IMR-90 (cell line): ENCODE results near the gene CAV2. TPM values are rescaled to one million over a fixed set of nuclear protein-coding genes. Genes with fewer than 3 reads are reported as not detected.

Experiments used
- ATAC-seq: fragments of 200-7000 bp; cut with Tn5 transposase; 2 replicates; pipeline ENCODE4 v1.9.1; 2020; ENCODE audit warnings: low read depth, mild to moderate bottlenecking, moderate library complexity
- BruUV-seq: library from RNA; stranded (reverse); fragments of 400-500 nt; replicated peaks from 2 replicates; lab custom pipeline; 2021; lab: Mats Ljungman, UMichigan
- CTCF ChIA-PET: fragments of 300-600 bp; formaldehyde crosslinking; extraction: SDS; loops from one replicate; lab custom pipeline; 2021; ENCODE audit warnings: antibody characterized with exemption; lab: Yijun Ruan, JAX
- POLR2A ChIA-PET: fragments of 300-600 bp; sonication (Branson Sonifier 250); formaldehyde crosslinking; loops from one replicate; lab custom pipeline; 2022; ENCODE audit warnings: antibody characterized with exemption; ENCODE audit not compliant: unreplicated experiment; lab: Charles Lee
- DNase-seq: peaks from one replicate; pipeline ENCODE4 v3.0.0; 2013
- H2AFZ ChIP-seq: replicated peaks from 2 replicates; pipeline ENCODE3; 2013; ENCODE audit warnings: low read length, mild to moderate bottlenecking; ENCODE audit not compliant: poor library complexity
- H2AK5ac ChIP-seq: 2 replicates; pipeline ENCODE4 v1.6.1; 2013; ENCODE audit warnings: low read depth, low read length, inconsistent platforms
- H2AK9ac ChIP-seq: replicated peaks from 2 replicates; pipeline ENCODE3; 2013; ENCODE audit warnings: mild to moderate bottlenecking, low read depth, low read length, moderate library complexity; ENCODE audit not compliant: poor library complexity
- H2BK120ac ChIP-seq: 2 replicates; pipeline ENCODE4 v1.6.1; 2013; ENCODE audit warnings: low read depth, low read length, inconsistent platforms
- H2BK15ac ChIP-seq: 3 replicates; pipeline ENCODE4 v1.6.1; 2013; ENCODE audit warnings: low read depth, low read length, inconsistent platforms
- H2BK20ac ChIP-seq: 2 replicates; pipeline ENCODE4 v1.6.1; 2013; ENCODE audit warnings: low read depth, mild to moderate bottlenecking, inconsistent platforms, low read length, moderate library complexity
- H2BK5ac ChIP-seq: 2 replicates; pipeline ENCODE4 v1.6.1; 2013; ENCODE audit warnings: mild to moderate bottlenecking, low read depth, low read length, inconsistent platforms; ENCODE audit not compliant: poor library complexity, severe bottlenecking
- H3K14ac ChIP-seq: replicated peaks from 2 replicates; pipeline ENCODE4 v1.6.1; 2013; ENCODE audit warnings: low read depth, low read length, inconsistent platforms
- H3K18ac ChIP-seq: 2 replicates; pipeline ENCODE4 v1.6.1; 2013; ENCODE audit warnings: low read depth, low read length, control low read depth
- H3K23ac ChIP-seq: 2 replicates; pipeline ENCODE4 v1.6.1; 2013; ENCODE audit warnings: low read depth, low read length, inconsistent platforms
- H3K27ac ChIP-seq: 2 replicates; pipeline ENCODE4 v1.5.1; 2013; ENCODE audit warnings: mild to moderate bottlenecking, control low read depth, low read length; ENCODE audit not compliant: insufficient read depth
- H3K27me3 ChIP-seq: 2 replicates; pipeline ENCODE4 v1.6.1; 2013; ENCODE audit warnings: low read length; ENCODE audit not compliant: control insufficient read depth, insufficient read depth
- H3K36me3 ChIP-seq: 2 replicates; pipeline ENCODE4 v1.6.1; 2013; ENCODE audit warnings: low read length, mixed read lengths; ENCODE audit not compliant: control insufficient read depth, insufficient read depth
- H3K4ac ChIP-seq: 2 replicates; pipeline ENCODE4 v1.6.1; 2013; ENCODE audit warnings: low read depth, low read length, inconsistent platforms
- H3K4me1 ChIP-seq: 2 replicates; pipeline ENCODE4 v1.6.1; 2013; ENCODE audit warnings: low read length, mixed read lengths; ENCODE audit not compliant: control insufficient read depth, insufficient read depth
- H3K4me2 ChIP-seq: 2 replicates; pipeline ENCODE4 v1.6.1; 2013; ENCODE audit warnings: low read depth, mild to moderate bottlenecking, control low read depth, low read length, moderate library complexity
- H3K4me3 ChIP-seq: 2 replicates; pipeline ENCODE4 v1.5.1; 2013; ENCODE audit warnings: low read depth, mild to moderate bottlenecking, control low read depth, low read length, moderate library complexity; ENCODE audit not compliant: insufficient read depth
- H3K56ac ChIP-seq: 2 replicates; pipeline ENCODE4 v1.6.1; 2013; ENCODE audit warnings: low read length, inconsistent platforms; ENCODE audit not compliant: insufficient read depth; ENCODE audit errors: extremely low read depth
- H3K79me1 ChIP-seq, 2 experiments: 2 replicates each; pipeline ENCODE4 v1.6.1; 2013; ENCODE audit warnings: low read length in 2 of 2, inconsistent platforms in 1 of 2, low read depth in 1 of 2
- H3K9ac ChIP-seq: 2 replicates; pipeline ENCODE4 v1.6.1; 2013; ENCODE audit warnings: low read depth, low read length, control low read depth
- H3K9me1 ChIP-seq: 2 replicates; pipeline ENCODE4 v1.6.1; 2013; ENCODE audit warnings: low read length, inconsistent platforms; ENCODE audit not compliant: insufficient read depth
- H3K9me3 ChIP-seq: 2 replicates; pipeline ENCODE4 v1.6.1; 2013; ENCODE audit warnings: low read length; ENCODE audit not compliant: control insufficient read depth, insufficient read depth
- H4K20me1 ChIP-seq: 2 replicates; pipeline ENCODE4 v1.6.1; 2013; ENCODE audit warnings: low read length, inconsistent platforms; ENCODE audit not compliant: insufficient read depth
- H4K5ac ChIP-seq: 2 replicates; pipeline ENCODE4 v1.6.1; 2013; ENCODE audit warnings: mild to moderate bottlenecking, low read depth, low read length, control low read depth
- H4K8ac ChIP-seq, 2 experiments: 2 replicates each; pipeline ENCODE4 v1.6.1; 2013; ENCODE audit warnings: low read depth in 2 of 2, low read length in 2 of 2, control low read depth in 1 of 2, inconsistent platforms in 1 of 2
- H4K91ac ChIP-seq: 2 replicates; pipeline ENCODE4 v1.6.1; 2013; ENCODE audit warnings: low read depth, low read length, inconsistent platforms; ENCODE audit not compliant: insufficient read depth
- CHD1 ChIP-seq: IDR thresholded peaks from 2 replicates; pipeline ENCODE4 v1.6.1; 2012; ENCODE audit warnings: low read depth, low read length, improper control_type of control experiment
- NFE2L2 ChIP-seq: fragments of 150-350 bp; IDR thresholded peaks from 2 replicates; pipeline ENCODE4 v1.6.1; 2016; ENCODE audit warnings: low read depth, mild to moderate bottlenecking, low read length
- POLR2A ChIP-seq: IDR thresholded peaks from 2 replicates; pipeline ENCODE4 v1.6.1; 2012; ENCODE audit warnings: mild to moderate bottlenecking, low read depth, low read length
- RAD21 ChIP-seq: IDR thresholded peaks from 2 replicates; pipeline ENCODE4 v1.6.1; 2012; ENCODE audit warnings: low read length, improper control_type of control experiment
- WGBS, 2 experiments: methylation state at CpG; one replicate each; pipeline versions ENCODE4 v1.1.5 to v1.1.7; 2013; ENCODE audit warnings: missing lambda C conversion rate in 2 of 2; ENCODE audit not compliant: insufficient read length in 1 of 2; ENCODE audit errors: extremely low coverage in 2 of 2; 5-methylcytosine and 5-hydroxymethylcytosine counted together
- dilution Hi-C: fragments of 300-500 bp; cut with HindIII; formaldehyde crosslinking; loops from one replicate; pipeline ENCODE4 v1.14.3; 2018; ENCODE audit warnings: low sequenced_read_pairs; ENCODE audit not compliant: unreplicated experiment
- in situ Hi-C: fragments of 300-500 bp; cut with MboI; formaldehyde crosslinking; loops from 3 replicates; pipeline ENCODE4 v1.14.3; 2019; ENCODE audit warnings: low sequenced_read_pairs, inconsistent platforms, mixed read lengths
- intact Hi-C: fragments of 100-400 bp; cut with micrococcal nuclease; formaldehyde crosslinking; loops from 2 replicates; pipeline ENCODE4 v1.10.0; 2022
- polyA plus RNA-seq, 3 experiments: library from polyadenylated mRNA; depleted of rRNA; stranded (reverse); fragments of >200 nt; gene quantifications; 2 replicates each; pipeline ENCODE4 v1.2.3, GENCODE V29; 2012; ENCODE audit warnings: low replicate concordance in 1 of 3
- total RNA-seq: library from RNA; depleted of rRNA; stranded (reverse); fragments of >200 nt; gene quantifications from 2 replicates; pipeline ENCODE4 v1.2.3, GENCODE V29; 2012
- TF ChIP-seq, protein P1 (sequence below): conservative IDR thresholded peaks from 2 replicates; pipeline ENCODE4 v1.5.1; 2012; ENCODE audit warnings: mild to moderate bottlenecking, low read depth, low read length, improper control_type of control experiment

The CAV2 gene
- total and polyA plus RNA-seq, 2 of the 4 experiments (the other 2 are of a cell fraction): 199 to 265 TPM

DNA sequence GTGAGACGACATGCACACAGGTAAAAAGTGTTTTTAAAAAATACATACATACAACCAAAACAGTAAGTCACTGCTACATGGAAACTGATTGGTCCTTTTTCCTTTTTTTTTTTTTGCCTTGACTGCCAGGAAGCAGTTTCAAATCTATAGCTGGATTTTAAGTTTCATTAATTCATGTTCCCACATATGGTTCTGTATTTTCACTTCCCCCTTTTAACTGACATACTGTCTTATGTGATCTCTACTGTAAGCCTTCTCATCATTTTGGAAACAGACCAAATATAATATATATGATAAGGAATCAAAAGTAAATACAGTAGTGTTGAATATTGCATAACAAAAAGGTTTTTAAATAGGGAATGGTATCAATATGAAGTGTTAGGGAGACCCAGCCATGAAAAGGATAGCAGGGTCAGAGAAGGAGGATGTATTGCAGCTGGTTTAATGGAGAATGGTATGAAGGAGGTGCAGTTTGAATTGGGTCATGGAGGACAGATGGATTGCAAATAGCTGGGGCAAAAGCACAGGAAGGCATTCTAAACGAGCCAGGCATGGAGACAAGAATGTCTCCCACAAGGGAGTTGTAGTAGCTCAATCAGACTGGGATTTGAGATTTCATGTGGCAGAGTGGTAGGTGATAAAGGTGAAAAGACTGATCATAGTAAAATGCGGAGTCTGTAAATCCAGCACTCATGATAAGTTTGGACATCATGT is 30.7 kb downstream of the CAV2 start (continued):
- TF ChIP-seq CHD1 (no peak), POLR2A (no peak)

DNA sequence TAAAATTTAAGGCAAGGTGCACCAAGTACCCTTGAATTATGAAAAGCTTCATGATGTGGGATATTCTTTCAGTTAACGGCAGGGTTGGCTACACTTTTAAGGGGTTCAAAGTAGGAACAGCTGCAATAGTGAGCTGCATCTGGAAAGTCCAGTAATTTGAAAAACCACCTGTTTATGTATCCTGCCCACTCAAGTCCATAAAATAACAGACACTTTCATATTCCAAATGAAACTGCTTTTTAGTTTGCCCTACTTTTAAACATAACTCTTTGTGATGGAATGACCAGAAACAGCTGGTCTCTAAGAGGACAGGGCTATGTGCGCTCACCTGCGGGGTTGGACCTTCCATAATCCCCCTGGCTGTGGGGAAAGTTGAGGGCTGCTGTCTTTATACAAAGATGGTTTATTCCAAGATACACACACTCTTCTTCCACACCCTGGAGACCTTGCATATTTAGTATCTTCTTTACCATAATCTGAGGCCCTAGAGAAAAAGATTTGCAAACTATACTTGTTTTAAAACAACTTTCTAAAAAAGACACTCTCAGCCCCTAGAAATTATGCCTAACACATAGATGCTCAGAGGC is 32.7 kb downstream of the CAV2 start:
- Histone ChIP-seq H3K79me1 (peaks cover 13 to 37% of the 10 kb centered on the region in 2 experiments), H3K56ac (no peak overlapping the region), H3K9ac (no peak overlapping the region), H4K8ac (no peak overlapping the region), H2BK5ac (no peak overlapping the region), H3K23ac (peak overlapping the region; percentile 18; the same call in 1 of the 2 replicates), H3K27ac (no peak overlapping the region), H3K4me1 (peaks cover 18% of the 10 kb centered on the region), H3K18ac (no peak overlapping the region), H2BK20ac (no peak overlapping the region), H3K4ac (no peak overlapping the region), H3K36me3 (peaks cover 36% of the 10 kb centered on the region), H4K91ac (no peak overlapping the region; the same call in 1 of the 2 replicates), H4K5ac (no peak overlapping the region), H2BK120ac (no peak overlapping the region), H4K20me1 (peaks cover 47% of the 10 kb centered on the region; the same call in 1 of the 2 replicates), H3K4me3 (no peak overlapping the region), H2BK15ac (no peak overlapping the region), H2AFZ (no peak overlapping the region), H2AK5ac (no peak overlapping the region), H3K9me1 (peaks cover 17% of the 10 kb centered on the region), H2AK9ac (no peak overlapping the region), H3K4me2 (peak overlapping the region; percentile 27), H3K14ac (no peak overlapping the region), H3K9me3 (no peaks in the 10 kb centered on the region), H3K27me3 (no peaks in the 10 kb centered on the region)
- whole genome bisulfite sequencing, 2 experiments: no CpG with 5 or more reads among the region's 3 CpGs
- DNase-seq (no peak), ATAC-seq (no peak)
- dilution Hi-C loops: no loop called here
- no TSS peak for BruUV-seq
- in situ Hi-C loops: loop anchor here (10.0 kb wide), 1 partner anchor 53 kb away; no protein-coding TSS in a partner anchor
- TF ChIP-seq CHD1 (no peak), NFE2L2 (no peak), RAD21 (no peak)
- TF ChIP-seq, protein P1, sequence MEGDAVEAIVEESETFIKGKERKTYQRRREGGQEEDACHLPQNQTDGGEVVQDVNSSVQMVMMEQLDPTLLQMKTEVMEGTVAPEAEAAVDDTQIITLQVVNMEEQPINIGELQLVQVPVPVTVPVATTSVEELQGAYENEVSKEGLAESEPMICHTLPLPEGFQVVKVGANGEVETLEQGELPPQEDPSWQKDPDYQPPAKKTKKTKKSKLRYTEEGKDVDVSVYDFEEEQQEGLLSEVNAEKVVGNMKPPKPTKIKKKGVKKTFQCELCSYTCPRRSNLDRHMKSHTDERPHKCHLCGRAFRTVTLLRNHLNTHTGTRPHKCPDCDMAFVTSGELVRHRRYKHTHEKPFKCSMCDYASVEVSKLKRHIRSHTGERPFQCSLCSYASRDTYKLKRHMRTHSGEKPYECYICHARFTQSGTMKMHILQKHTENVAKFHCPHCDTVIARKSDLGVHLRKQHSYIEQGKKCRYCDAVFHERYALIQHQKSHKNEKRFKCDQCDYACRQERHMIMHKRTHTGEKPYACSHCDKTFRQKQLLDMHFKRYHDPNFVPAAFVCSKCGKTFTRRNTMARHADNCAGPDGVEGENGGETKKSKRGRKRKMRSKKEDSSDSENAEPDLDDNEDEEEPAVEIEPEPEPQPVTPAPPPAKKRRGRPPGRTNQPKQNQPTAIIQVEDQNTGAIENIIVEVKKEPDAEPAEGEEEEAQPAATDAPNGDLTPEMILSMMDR: no peak
- ChIA-PET CTCF (interaction anchor here (0.6 to 1.4 kb wide), 4 partner anchors 27 to 698 kb away, joined by 3 to 4 read pairs (median 3); no protein-coding TSS in a partner anchor), POLR2A (interaction anchor here (0.8 kb wide), 1 partner anchor 36 kb away, joined by 4 read pairs; no protein-coding TSS in a partner anchor)
- intact Hi-C loops: no loop called here
